Mesodermal cell (in vitro differentiated cells): Measurements from ENCODE around the gene TIMM17B.
"Not testable (repeated sequence)": the region's sequence is repeated elsewhere in the genome, so short reads cannot be mapped to it uniquely, and the experiment has no call there.

ENCODE experiments used
- H3K27ac ChIP-seq: 2 replicates; pipeline ENCODE4 v1.7.0; 2013; ENCODE audit warnings: mild to moderate bottlenecking, low read depth, low read length, moderate library complexity; ENCODE audit not compliant: severe bottlenecking
- H3K36me3 ChIP-seq: 2 replicates; pipeline ENCODE4 v1.7.1; 2013; ENCODE audit warnings: mild to moderate bottlenecking, low read length, moderate library complexity; ENCODE audit not compliant: control insufficient read depth, insufficient read depth
- H3K4me1 ChIP-seq: one replicate; pipeline ENCODE4 v1.7.1; 2013; ENCODE audit warnings: mild to moderate bottlenecking, low read length; ENCODE audit not compliant: insufficient read depth, control insufficient read depth, poor library complexity, severe bottlenecking
- H3K4me3 ChIP-seq: 2 replicates; pipeline ENCODE4 v1.7.0; 2013; ENCODE audit warnings: low read length, control low read depth, mild to moderate bottlenecking; ENCODE audit not compliant: insufficient read depth, poor library complexity, severe bottlenecking; ENCODE audit errors: extremely low read depth
- H3K9me3 ChIP-seq: 2 replicates; pipeline ENCODE4 v1.7.1; 2013; ENCODE audit warnings: mild to moderate bottlenecking, low read length, moderate library complexity; ENCODE audit not compliant: control insufficient read depth
- WGBS, 2 experiments: methylation state at CpG; one replicate each; pipeline ENCODE4 v1.1.5; 2013; ENCODE audit warnings: missing lambda C conversion rate in 2 of 2; ENCODE audit not compliant: insufficient coverage in 2 of 2; 5-methylcytosine and 5-hydroxymethylcytosine counted together

TIMM17B gene

GRCh38 chrX:48892896-48893295 lies 4.7 kb downstream of the TIMM17B start:
- no CpG with 5 or more reads among the region's 4 CpGs for WGBS, 2 experiments
- Histone ChIP-seq H3K4me1 (no peaks in the 10 kb centered on the region), H3K4me3 (no peak overlapping the region), H3K36me3 (peaks cover 18% of the 10 kb centered on the region), H3K27ac (no peak overlapping the region), H3K9me3 (no peaks in the 10 kb centered on the region)

GRCh38 chrX:48891402-48892288 lies 5.9 kb downstream of the TIMM17B start:
- Histone ChIP-seq H3K36me3 (peaks cover 18% of the 10 kb centered on the region), H3K27ac (no peak overlapping the region), H3K4me1 (no peaks in the 10 kb centered on the region), H3K9me3 (no peaks in the 10 kb centered on the region), H3K4me3 (peak overlapping the region; percentile 52)
- WGBS, 2 experiments: 4 to 5% methylated on average over 25 to 39 of the region's 68 CpGs

GRCh38 chrX:48890934-48891401 lies 6.6 kb downstream of the TIMM17B start:
- Histone ChIP-seq H3K27ac (no peak overlapping the region), H3K4me3 (peak overlapping the region; percentile 52), H3K4me1 (no peaks in the 10 kb centered on the region), H3K36me3 (peaks cover 18% of the 10 kb centered on the region), H3K9me3 (no peaks in the 10 kb centered on the region)
- WGBS, 2 experiments: 3% methylated on average over 13 of the region's 35 CpGs; no CpG with 5 or more reads in 1 of the 2 experiments

GRCh38 chrX:48890296-48890925 lies 7.2 kb downstream of the TIMM17B start:
- peaks cover 16% of the 10 kb centered on the region for H3K36me3 ChIP-seq
- no peaks in the 10 kb centered on the region for H3K9me3 ChIP-seq
- no peaks in the 10 kb centered on the region for H3K4me1 ChIP-seq
- peak overlapping the region; percentile 52 for H3K4me3 ChIP-seq
- 35 to 50% methylated on average over 5 to 6 of the region's 15 CpGs for WGBS, 2 experiments
- no peak overlapping the region for H3K27ac ChIP-seq

- not testable (repeated sequence) for H3K9me3 ChIP-seq, H3K36me3 ChIP-seq, H3K4me1 ChIP-seq, H3K27ac ChIP-seq, H3K4me3 ChIP-seq
- WGBS, 2 experiments: 60 to 90% methylated on average over 1 to 2 of the region's 5 CpGs
Observed at GRCh38 chrX:48886586-48886985, 11.0 kb downstream of the TIMM17B start.

- no peaks in the 10 kb centered on the region for H3K36me3 ChIP-seq
- H3K4me3 ChIP-seq: no peak overlapping the region
- H3K4me1 ChIP-seq: no peaks in the 10 kb centered on the region
- 65 to 92% methylated on average over 3 to 6 of the region's 10 CpGs for whole genome bisulfite sequencing, 2 experiments
- no peaks in the 10 kb centered on the region for H3K9me3 ChIP-seq
- H3K27ac ChIP-seq: no peak overlapping the region
Observed at GRCh38 chrX:48883729-48884128, 13.8 kb downstream of the TIMM17B start.

GRCh38 chrX:48876944-48877343 lies 20.6 kb downstream of the TIMM17B start:
- not testable (repeated sequence) for H3K4me1 ChIP-seq, H3K9me3 ChIP-seq, H3K36me3 ChIP-seq, H3K27ac ChIP-seq, H3K4me3 ChIP-seq
- WGBS, 2 experiments: no CpG with 5 or more reads among the region's 4 CpGs

- no CpG with 5 or more reads among the region's 2 CpGs for WGBS, 2 experiments
- not testable (repeated sequence) for H3K36me3 ChIP-seq, H3K27ac ChIP-seq, H3K9me3 ChIP-seq, H3K4me1 ChIP-seq, H3K4me3 ChIP-seq
Observed at GRCh38 chrX:48872017-48872416, 25.6 kb downstream of the TIMM17B start.

GRCh38 chrX:48864210-48864609 lies 33.4 kb downstream of the TIMM17B start:
- no peak overlapping the region for H3K27ac ChIP-seq
- 90% methylated on average over 3 of the region's 4 CpGs; no CpG with 5 or more reads in 1 of the 2 experiments for WGBS, 2 experiments
- H3K36me3 ChIP-seq: no peaks in the 10 kb centered on the region
- peaks cover 5% of the 10 kb centered on the region for H3K4me1 ChIP-seq
- no peak overlapping the region for H3K4me3 ChIP-seq
- no peaks in the 10 kb centered on the region for H3K9me3 ChIP-seq

- Histone ChIP-seq H3K4me1 (no peaks in the 10 kb centered on the region), H3K36me3 (no peaks in the 10 kb centered on the region), H3K4me3 (no peak overlapping the region), H3K27ac (no peak overlapping the region), H3K9me3 (no peaks in the 10 kb centered on the region)
- WGBS, 2 experiments: 50% methylated on average over 1 of the region's 5 CpGs; no CpG with 5 or more reads in 1 of the 2 experiments
Observed at GRCh38 chrX:48854898-48855297, 42.7 kb downstream of the TIMM17B start.
